HepG2 (cell line): ENCODE data around the gene CD99L2. TPM values are rescaled to one million over a fixed set of nuclear protein-coding genes. Genes with fewer than 3 reads are reported as not detected.

ENCODE experiments used
- BCL6 ChIP-seq: IDR thresholded peaks from 2 replicates; pipeline ENCODE4 v1.6.1; 2016; ENCODE audit warnings: missing genetic modification reagents, missing compliant biosample characterization
- EED ChIP-seq: sonication (generic); formaldehyde crosslinking; IDR thresholded peaks from 2 replicates; pipeline ENCODE4 v1.5.0; 2020; ENCODE audit warnings: mild to moderate bottlenecking, missing genetic modification reagents
- HDAC1 ChIP-seq: sonication (generic); formaldehyde crosslinking; IDR thresholded peaks from 2 replicates; pipeline ENCODE4 v1.5.1; 2020; ENCODE audit warnings: mild to moderate bottlenecking, missing genetic modification reagents
- HHEX ChIP-seq: IDR thresholded peaks from 2 replicates; pipeline ENCODE4 v1.6.1; 2016; ENCODE audit warnings: control low read depth
- RFX1 ChIP-seq: fragments of 450-650 bp; IDR thresholded peaks from 2 replicates; pipeline ENCODE4 v1.6.1; 2017
- SOX13 ChIP-seq, 3 experiments: fragments of 450-650 bp in 1 of 3; sonication (generic) in 1 of 3; formaldehyde crosslinking in 1 of 3; IDR thresholded peaks in 2 of 3; conservative IDR thresholded peaks in 1 of 3; 2 replicates each; pipeline versions ENCODE4 v1.5.0 to v1.6.1; 2016 to 2020; ENCODE audit warnings: antibody characterized with exemption in 1 of 3, mild to moderate bottlenecking in 1 of 3, missing compliant biosample characterization in 1 of 3, missing genetic modification reagents in 1 of 3, moderate library complexity in 1 of 3
- ZNF570 ChIP-seq: sonication (generic); formaldehyde crosslinking; IDR thresholded peaks from 2 replicates; pipeline ENCODE4 v1.4.0; 2020; ENCODE audit warnings: mild to moderate bottlenecking, missing genetic modification reagents, borderline replicate concordance
- polyA plus RNA-seq, 8 experiments: library from polyadenylated mRNA; depleted of rRNA in 3 of 8; stranded (reverse) in 7 of 8; unstranded in 1 of 8; fragments of >200 nt; fragmentation: Illumina TruSeq in 4 of 8; extraction: Trizol in 4 of 8; gene quantifications; 2 replicates each; pipeline versions ENCODE4 v1.2.1 to v1.2.3, GENCODE V29; 2011 to 2016; ENCODE audit warnings: low read depth in 4 of 8, missing spikeins in 1 of 8, mixed read lengths in 1 of 8; ENCODE audit not compliant: insufficient read depth in 1 of 8
- total RNA-seq, 5 experiments: library from RNA; depleted of rRNA; stranded (reverse); fragments of >200 nt; fragmentation: Illumina TruSeq; extraction: Trizol; gene quantifications; 2 replicates each; pipeline ENCODE4 v1.2.3, GENCODE V29; 2016; ENCODE audit warnings: low read depth in 1 of 5
- TF ChIP-seq, protein P1 (sequence below): sonication (generic); formaldehyde crosslinking; IDR thresholded peaks from 2 replicates; pipeline ENCODE4 v1.4.0; 2020; ENCODE audit warnings: low read depth, mild to moderate bottlenecking, missing genetic modification reagents
- TF ChIP-seq, protein P2 (sequence below): sonication (generic); formaldehyde crosslinking; conservative IDR thresholded peaks from 2 replicates; pipeline ENCODE4 v1.8.0; 2022; ENCODE audit warnings: low read depth, missing genetic modification reagents
- TF ChIP-seq, protein P3 (sequence below): sonication (generic); formaldehyde crosslinking; IDR thresholded peaks from 2 replicates; pipeline ENCODE4 v1.4.0; 2020; ENCODE audit warnings: missing genetic modification reagents

Gene CD99L2
- total and polyA plus RNA-seq, 2 of the 13 experiments (the other 11 are each of a cell fraction or from before 2014, with no cell fraction given), result 6.9 to 7.6 TPM

GRCh38 chrX:150806827-150807226 lies 91.6 kb downstream of the CD99L2 start (continued):
- TF ChIP-seq, protein P1, sequence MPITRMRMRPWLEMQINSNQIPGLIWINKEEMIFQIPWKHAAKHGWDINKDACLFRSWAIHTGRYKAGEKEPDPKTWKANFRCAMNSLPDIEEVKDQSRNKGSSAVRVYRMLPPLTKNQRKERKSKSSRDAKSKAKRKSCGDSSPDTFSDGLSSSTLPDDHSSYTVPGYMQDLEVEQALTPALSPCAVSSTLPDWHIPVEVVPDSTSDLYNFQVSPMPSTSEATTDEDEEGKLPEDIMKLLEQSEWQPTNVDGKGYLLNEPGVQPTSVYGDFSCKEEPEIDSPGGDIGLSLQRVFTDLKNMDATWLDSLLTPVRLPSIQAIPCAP (CRISPR knock-in tag), result no peak
- TF ChIP-seq HHEX (CRISPR knock-in tag) (peak; percentile 94), HDAC1 (CRISPR knock-in tag) (peak; percentile 42; the same call in 1 of the 2 replicates), BCL6 (CRISPR knock-in tag) (peak; percentile 93), ZNF570 (CRISPR knock-in tag) (no peak), EED (no peak), RFX1 (no peak), SOX13 (IDR thresholded peaks at IDR 0.05) (no peak), SOX13 (CRISPR knock-in tag; conservative IDR thresholded peaks at IDR 0.05 in 1 of 2, IDR thresholded peaks at IDR 0.05 in 1 of 2) (peak in 1 of 2 experiments; percentile 50; a peak in 1 of 4 replicates)
- TF ChIP-seq, protein P2, sequence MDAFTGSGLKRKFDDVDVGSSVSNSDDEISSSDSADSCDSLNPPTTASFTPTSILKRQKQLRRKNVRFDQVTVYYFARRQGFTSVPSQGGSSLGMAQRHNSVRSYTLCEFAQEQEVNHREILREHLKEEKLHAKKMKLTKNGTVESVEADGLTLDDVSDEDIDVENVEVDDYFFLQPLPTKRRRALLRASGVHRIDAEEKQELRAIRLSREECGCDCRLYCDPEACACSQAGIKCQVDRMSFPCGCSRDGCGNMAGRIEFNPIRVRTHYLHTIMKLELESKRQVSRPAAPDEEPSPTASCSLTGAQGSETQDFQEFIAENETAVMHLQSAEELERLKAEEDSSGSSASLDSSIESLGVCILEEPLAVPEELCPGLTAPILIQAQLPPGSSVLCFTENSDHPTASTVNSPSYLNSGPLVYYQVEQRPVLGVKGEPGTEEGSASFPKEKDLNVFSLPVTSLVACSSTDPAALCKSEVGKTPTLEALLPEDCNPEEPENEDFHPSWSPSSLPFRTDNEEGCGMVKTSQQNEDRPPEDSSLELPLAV (CRISPR knock-in tag), result no peak
- TF ChIP-seq, protein P3, sequence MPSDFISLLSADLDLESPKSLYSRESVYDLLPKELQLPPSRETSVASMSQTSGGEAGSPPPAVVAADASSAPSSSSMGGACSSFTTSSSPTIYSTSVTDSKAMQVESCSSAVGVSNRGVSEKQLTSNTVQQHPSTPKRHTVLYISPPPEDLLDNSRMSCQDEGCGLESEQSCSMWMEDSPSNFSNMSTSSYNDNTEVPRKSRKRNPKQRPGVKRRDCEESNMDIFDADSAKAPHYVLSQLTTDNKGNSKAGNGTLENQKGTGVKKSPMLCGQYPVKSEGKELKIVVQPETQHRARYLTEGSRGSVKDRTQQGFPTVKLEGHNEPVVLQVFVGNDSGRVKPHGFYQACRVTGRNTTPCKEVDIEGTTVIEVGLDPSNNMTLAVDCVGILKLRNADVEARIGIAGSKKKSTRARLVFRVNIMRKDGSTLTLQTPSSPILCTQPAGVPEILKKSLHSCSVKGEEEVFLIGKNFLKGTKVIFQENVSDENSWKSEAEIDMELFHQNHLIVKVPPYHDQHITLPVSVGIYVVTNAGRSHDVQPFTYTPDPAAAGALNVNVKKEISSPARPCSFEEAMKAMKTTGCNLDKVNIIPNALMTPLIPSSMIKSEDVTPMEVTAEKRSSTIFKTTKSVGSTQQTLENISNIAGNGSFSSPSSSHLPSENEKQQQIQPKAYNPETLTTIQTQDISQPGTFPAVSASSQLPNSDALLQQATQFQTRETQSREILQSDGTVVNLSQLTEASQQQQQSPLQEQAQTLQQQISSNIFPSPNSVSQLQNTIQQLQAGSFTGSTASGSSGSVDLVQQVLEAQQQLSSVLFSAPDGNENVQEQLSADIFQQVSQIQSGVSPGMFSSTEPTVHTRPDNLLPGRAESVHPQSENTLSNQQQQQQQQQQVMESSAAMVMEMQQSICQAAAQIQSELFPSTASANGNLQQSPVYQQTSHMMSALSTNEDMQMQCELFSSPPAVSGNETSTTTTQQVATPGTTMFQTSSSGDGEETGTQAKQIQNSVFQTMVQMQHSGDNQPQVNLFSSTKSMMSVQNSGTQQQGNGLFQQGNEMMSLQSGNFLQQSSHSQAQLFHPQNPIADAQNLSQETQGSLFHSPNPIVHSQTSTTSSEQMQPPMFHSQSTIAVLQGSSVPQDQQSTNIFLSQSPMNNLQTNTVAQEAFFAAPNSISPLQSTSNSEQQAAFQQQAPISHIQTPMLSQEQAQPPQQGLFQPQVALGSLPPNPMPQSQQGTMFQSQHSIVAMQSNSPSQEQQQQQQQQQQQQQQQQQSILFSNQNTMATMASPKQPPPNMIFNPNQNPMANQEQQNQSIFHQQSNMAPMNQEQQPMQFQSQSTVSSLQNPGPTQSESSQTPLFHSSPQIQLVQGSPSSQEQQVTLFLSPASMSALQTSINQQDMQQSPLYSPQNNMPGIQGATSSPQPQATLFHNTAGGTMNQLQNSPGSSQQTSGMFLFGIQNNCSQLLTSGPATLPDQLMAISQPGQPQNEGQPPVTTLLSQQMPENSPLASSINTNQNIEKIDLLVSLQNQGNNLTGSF (CRISPR knock-in tag), result no peak
